ENCODE data around the gene NCAPG2. TPM values are rescaled to one million over a fixed set of nuclear protein-coding genes. Genes with fewer than 3 reads are reported as not detected.

The NCAPG2 gene, protein sequence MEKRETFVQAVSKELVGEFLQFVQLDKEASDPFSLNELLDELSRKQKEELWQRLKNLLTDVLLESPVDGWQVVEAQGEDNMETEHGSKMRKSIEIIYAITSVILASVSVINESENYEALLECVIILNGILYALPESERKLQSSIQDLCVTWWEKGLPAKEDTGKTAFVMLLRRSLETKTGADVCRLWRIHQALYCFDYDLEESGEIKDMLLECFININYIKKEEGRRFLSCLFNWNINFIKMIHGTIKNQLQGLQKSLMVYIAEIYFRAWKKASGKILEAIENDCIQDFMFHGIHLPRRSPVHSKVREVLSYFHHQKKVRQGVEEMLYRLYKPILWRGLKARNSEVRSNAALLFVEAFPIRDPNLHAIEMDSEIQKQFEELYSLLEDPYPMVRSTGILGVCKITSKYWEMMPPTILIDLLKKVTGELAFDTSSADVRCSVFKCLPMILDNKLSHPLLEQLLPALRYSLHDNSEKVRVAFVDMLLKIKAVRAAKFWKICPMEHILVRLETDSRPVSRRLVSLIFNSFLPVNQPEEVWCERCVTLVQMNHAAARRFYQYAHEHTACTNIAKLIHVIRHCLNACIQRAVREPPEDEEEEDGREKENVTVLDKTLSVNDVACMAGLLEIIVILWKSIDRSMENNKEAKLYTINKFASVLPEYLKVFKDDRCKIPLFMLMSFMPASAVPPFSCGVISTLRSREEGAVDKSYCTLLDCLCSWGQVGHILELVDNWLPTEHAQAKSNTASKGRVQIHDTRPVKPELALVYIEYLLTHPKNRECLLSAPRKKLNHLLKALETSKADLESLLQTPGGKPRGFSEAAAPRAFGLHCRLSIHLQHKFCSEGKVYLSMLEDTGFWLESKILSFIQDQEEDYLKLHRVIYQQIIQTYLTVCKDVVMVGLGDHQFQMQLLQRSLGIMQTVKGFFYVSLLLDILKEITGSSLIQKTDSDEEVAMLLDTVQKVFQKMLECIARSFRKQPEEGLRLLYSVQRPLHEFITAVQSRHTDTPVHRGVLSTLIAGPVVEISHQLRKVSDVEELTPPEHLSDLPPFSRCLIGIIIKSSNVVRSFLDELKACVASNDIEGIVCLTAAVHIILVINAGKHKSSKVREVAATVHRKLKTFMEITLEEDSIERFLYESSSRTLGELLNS
- total RNA-seq = 18.5 and 25.1 TPM in 2 replicates

DNA sequence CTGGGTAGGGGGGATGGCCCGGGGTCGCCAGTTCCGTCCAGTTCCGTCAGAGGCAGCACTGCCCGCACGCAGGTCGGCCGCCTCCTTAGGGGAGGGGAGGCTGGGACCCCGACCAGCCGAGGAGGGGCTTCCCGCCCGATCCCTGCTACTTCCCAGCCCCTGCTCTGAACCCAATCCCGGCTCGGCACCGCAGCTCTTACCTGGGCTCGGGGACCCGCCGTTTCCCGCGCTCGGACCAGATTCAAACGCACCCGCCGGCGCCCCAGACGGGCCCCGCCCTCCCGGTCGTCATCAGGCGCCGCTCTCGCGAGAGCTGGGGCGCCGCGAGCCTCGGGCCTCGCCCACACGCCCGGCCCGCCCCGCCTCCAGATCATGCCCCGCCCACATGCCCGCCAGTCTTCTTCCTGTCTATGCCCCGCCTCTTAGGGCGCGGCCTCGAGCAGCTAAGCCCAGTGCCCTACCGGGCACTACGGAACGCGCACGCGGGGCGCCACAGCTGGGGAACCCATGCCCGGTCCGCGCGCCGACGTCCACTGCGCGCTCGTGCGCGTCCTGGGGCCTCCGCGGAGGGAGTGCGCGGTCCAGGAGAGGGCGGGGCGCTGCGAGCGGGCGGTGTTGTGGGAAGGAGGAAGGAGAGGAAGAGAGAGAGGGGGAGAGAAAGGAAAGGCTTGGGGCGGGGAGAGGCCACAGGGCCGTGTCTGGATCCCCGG is at the start of gene NCAPG2:
TSS of gene NCAPG2 (minus strand) at position 281 of the 710 bp plus-strand sequence. CDS start 2,905 bp downstream, outside the sequence.

GRCh38 chr7:158587162-158588084 is 117.2 kb downstream of the NCAPG2 start, which contains the start of gene PTPRN2:
Gene PTPRN2, minus strand, starts transcription at chr7:158587823.

Other genes with a start within 250 kb of the NCAPG2 start
- gene PTPRN2, start 117.0 kb downstream of the NCAPG2 start, total RNA-seq = 0.56 and 1.6 TPM in 2 replicates
- 149 and 161 TPM in 2 replicates for gene ESYT2, start 124.7 kb upstream of the NCAPG2 start, total RNA-seq
- 6.5 and 7.4 TPM in 2 replicates for gene DYNC2I1, start 151.8 kb upstream of the NCAPG2 start, total RNA-seq

Measured in aortic smooth muscle cell (primary cell).